HG02852 (cell line): ENCODE measurements around the gene GNA12.
"Not testable (repeated sequence)": the region's sequence is repeated elsewhere in the genome, so short reads cannot be mapped to it uniquely, and the experiment has no call there.

Experiments
- ATAC-seq: cut with Tn5 transposase; IDR thresholded peaks from one replicate; pipeline ENCODE4 v1.9.1; 2021; ENCODE audit warnings: mild to moderate bottlenecking, moderate library complexity; ENCODE audit not compliant: unreplicated experiment

GNA12 gene

DNA sequence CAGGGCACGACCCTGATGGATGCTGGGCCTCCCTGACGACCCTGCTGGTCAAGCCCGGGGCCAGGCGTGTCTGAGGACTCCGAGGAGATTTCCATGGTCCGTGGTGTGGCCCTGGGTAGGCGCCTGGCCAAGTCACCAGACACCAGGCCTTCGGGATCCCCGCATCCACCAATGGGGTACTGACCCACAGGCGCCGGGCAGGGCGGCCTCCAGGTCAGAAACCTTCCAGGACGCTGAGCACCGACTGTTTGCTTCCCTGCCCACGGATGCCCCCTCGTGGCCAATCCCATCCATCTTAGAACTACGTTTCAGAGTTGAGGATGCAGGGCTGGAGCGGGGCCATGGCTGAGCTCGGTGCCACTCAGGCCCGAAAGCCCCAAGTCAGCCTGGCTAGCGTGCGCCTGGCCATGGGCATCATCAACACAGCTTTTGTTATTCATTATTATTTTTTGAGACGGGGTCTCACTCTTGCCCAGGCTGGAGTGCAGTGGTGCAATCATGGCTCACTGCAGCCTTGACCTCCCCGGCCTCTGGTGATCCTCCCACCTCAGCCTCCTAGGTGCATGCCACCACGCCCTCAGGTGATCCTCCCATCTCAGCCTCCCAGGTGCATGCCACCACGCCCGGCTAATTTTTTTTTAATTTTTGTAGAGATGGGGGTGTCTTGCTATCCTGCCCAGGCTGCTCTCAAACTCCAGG is 163.2 kb downstream of the GNA12 start:
- ATAC-seq: no peak

GRCh38 chr7:2680256-2680655 is 163.9 kb downstream of the GNA12 start:
- ATAC-seq: no peak

GRCh38 chr7:2679135-2680127 is 164.7 kb downstream of the GNA12 start:
- not testable (repeated sequence) for ATAC-seq

GRCh38 chr7:2678454-2678853 is 165.7 kb downstream of the GNA12 start:
- not testable (repeated sequence) for ATAC-seq
